RCC 7860 (cell line): ENCODE data around the gene AGPAT4.
"Not testable (repeated sequence)": the region's sequence is repeated elsewhere in the genome, so short reads cannot be mapped to it uniquely, and the experiment has no call there.

ENCODE experiments used
- DNase-seq: peaks from one replicate; pipeline ENCODE4 v3.0.0-alpha.2; 2015; ENCODE audit warnings: low spot score
- FAIRE-seq: peaks from 2 replicates; lab custom pipeline; 2012; peaks lifted over from hg19 to GRCh38; lab: Jason Lieb, UNC

AGPAT4 gene, protein sequence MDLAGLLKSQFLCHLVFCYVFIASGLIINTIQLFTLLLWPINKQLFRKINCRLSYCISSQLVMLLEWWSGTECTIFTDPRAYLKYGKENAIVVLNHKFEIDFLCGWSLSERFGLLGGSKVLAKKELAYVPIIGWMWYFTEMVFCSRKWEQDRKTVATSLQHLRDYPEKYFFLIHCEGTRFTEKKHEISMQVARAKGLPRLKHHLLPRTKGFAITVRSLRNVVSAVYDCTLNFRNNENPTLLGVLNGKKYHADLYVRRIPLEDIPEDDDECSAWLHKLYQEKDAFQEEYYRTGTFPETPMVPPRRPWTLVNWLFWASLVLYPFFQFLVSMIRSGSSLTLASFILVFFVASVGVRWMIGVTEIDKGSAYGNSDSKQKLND

GRCh38 chr6:161273752-161274487, at the start of gene AGPAT4:
AGPAT4 (minus strand) TSS chr6:161274061; CDS start chr6:161232213, 41,848 bp downstream.
- peak; percentile 94 for FAIRE-seq

GRCh38 chr6:161319231-161319630, 45.4 kb upstream of the AGPAT4 start:
- FAIRE-seq, result no peak
- DNase-seq, result no peak

More at GRCh38 chr6:161273752-161274487, at the start of gene AGPAT4:
- peak; percentile 95 for DNase-seq

DNA sequence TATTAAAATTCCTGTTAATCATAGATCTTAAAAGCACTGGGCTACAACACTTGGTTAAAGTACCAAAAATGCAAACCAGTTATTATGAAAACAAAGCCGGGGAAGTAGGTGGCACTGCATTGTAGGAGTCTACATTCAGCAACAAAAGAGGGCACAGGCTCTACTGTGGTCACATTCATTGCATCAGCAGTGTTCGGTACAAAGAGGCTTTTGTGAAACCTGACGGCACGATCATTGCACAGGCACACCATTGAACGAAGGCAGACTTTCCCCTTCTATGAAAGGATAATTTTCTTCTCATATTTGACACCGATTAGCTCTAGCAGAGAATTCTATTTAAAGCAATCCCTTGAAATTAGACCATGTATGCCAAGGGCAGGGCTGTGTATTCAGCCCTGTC, 44.6 kb upstream of the AGPAT4 start:
- DNase-seq (no peak), FAIRE-seq (no peak)

- DNase-seq (no peak), FAIRE-seq (no peak)
Observed at GRCh38 chr6:161316531-161316930, 42.7 kb upstream of the AGPAT4 start.

DNA sequence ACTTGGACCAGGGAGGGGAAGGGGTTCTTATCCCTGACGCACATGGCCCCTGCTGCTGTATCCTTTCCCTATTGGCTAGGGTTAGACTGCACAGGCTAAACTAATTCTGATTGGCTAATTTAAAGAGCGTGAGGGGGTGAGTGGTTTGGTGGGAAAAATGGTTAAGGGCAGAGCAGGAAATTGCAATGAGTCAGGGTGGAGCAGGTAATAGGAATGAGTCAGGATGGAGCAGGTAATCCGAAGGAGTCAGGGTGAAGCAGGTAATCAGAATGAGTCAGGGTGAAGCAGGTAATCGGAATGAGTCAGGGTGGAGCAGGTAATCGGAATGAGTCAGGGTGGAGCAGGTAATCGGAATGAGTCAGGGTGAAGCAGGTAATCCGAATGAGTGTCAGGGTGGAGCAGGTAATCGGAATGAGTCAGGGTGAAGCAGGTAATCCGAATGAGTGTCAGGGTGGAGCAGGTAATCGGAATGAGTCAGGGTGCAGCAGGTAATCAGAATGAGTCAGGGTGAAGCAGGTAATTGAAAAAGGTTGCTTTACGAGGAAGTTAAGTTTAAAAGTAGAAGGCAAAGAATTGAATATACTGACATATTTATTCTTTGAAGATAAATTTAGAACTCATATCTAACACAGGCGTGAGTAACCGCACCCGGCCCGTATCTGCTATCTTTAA, 41.5 kb upstream of the AGPAT4 start:
- FAIRE-seq, DNase-seq: not testable (repeated sequence)

DNA sequence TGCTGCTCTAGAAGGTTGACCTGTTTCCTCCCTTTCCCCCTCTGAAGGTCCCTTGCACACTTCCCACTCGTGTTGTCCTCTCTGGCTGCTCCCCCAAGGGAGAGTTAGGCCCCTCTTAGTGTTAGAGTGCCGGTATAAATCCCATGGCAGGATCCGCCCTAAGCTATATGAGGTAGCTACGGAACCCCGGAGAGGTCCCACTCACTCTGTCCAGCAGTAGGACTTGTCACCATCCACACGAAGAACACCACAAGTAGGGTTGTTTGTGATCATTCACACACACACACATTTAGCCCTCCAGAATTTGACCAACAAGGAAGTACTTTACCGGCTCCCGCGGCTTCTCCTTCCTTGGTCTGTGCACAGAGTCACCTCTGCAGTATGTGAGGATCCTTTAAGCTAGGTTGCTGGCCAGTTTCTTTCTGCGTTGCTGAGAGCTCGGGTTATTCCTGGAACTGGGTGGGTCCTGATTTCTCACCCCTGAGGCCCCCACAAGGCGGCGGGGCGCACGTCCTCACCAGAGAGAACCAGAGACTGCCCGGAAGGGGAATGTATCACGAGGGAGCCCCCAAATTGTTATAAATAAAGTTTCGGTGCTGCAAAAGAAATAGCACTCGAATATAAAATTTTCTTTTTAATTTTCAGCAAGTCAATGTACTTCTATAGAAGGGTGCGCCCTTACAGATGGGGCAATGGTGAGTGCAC, 40.8 kb upstream of the AGPAT4 start:
- not testable (repeated sequence) for FAIRE-seq, DNase-seq

DNA sequence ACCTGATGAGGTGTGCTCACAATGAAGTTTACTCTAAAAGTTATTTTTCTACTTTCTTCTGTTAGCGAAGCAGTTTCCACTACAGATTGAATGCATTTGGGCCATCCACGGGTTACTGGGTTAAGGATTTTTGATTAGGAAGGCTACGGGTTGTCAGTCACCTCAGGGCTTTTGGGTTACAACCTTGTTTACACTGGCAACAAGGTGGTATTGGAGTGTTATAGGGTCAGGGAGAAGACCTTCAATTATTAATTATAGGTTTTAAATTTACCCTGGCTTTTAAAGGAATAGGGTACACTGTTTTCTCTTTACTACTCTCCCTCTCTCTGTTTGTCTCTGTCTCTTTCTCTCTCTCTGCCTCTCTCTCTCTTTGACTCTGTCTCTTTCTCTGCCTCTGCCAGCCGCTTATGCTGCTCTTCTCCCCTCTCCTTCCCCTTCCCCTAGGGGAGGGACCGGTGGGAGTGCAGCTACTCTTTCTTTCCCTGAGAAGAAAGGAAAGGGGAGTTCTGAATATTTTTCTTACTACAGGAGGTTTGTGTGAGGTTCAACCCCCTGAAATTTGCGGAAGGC, 40.2 kb upstream of the AGPAT4 start:
- no peak for FAIRE-seq
- DNase-seq, result no peak

- not testable (repeated sequence) for DNase-seq, FAIRE-seq
Observed at GRCh38 chr6:161313475-161313874, 39.6 kb upstream of the AGPAT4 start.

GRCh38 chr6:161309774-161310173, 35.9 kb upstream of the AGPAT4 start:
- DNase-seq, FAIRE-seq: not testable (repeated sequence)

DNA sequence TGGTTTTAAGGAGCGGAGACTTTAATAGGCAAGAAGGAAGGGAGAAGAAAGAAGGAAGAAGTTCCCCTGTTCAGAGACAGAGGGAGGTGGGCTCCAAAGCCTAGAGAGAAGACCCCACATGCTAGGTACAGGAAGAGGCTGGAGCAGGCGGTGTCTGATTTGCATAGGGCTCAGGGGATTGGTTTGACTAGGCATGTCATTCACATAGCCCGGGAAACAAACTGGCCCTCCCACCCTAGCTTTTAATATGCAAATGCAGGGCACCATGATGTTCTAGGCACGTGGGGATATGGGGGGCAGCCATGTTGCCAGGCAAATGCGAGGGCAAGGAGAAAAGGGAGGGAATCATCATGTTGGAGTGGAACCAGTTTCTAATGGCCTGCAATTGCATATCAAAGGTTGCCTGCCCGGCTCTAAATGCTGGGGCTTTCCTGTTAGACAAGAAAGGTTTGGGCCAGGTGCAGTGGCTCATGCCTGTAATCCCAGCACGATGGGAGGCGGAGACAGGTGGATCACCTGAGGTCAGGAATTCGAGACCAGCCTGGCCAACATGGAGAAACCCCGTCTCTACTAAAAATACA, 34.3 kb upstream of the AGPAT4 start:
- FAIRE-seq (no peak), DNase-seq (no peak)

GRCh38 chr6:161305860-161306259, 32.0 kb upstream of the AGPAT4 start:
- no peak for FAIRE-seq

GRCh38 chr6:161303628-161304340, 29.9 kb upstream of the AGPAT4 start:
- DNase-seq (no peak), FAIRE-seq (no peak)

More at GRCh38 chr6:161305860-161306259, 32.0 kb upstream of the AGPAT4 start:
- DNase-seq, result no peak

DNA sequence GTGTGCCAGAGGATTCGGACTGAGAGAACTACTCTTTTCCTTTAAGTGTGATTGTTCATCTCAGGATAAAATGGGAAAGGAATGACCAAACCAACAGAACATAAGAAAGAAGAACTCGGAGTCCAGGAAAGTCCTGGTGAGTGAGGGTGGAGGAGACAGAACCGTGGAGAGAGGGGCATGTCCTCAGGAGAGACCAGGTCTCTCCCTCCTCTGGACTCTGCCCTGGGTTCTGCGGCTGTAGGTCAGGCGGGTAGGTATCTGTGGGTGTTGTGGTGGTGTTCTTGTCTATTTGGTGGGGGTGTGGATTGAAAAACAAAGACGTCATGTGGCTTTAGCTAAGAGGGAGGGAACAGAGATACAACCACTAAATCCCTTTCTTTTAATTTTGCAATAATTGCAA, 29.1 kb upstream of the AGPAT4 start:
- FAIRE-seq (no peak), DNase-seq (no peak)

- DNase-seq, result peak; percentile 48
- no peak for FAIRE-seq
Observed at GRCh38 chr6:161301338-161301737, 27.5 kb upstream of the AGPAT4 start.

DNA sequence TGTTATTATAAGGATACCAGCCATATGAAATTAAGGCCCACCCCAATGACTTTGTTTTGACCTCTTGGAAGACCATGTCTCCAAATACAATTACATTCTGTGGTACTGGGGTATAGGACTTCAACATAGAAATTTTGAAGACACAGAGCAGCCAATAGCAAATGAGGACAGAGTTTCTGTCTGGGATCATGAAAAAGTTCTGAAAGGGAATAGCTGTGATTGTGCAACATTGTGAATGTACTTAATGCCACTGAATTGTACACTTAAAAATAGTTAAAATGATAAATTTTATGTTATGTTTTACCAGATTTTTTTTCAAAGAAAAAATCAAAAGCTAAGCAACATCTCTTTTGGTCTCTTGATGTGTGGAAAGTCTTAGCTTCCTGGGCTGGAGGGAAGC, 27.0 kb upstream of the AGPAT4 start:
- FAIRE-seq (no peak), DNase-seq (no peak)

GRCh38 chr6:161299726-161300125, 25.9 kb upstream of the AGPAT4 start:
- no peak for DNase-seq
- no peak for FAIRE-seq

- DNase-seq, result no peak
- no peak for FAIRE-seq
Observed at GRCh38 chr6:161295784-161296183, 21.9 kb upstream of the AGPAT4 start.

DNA sequence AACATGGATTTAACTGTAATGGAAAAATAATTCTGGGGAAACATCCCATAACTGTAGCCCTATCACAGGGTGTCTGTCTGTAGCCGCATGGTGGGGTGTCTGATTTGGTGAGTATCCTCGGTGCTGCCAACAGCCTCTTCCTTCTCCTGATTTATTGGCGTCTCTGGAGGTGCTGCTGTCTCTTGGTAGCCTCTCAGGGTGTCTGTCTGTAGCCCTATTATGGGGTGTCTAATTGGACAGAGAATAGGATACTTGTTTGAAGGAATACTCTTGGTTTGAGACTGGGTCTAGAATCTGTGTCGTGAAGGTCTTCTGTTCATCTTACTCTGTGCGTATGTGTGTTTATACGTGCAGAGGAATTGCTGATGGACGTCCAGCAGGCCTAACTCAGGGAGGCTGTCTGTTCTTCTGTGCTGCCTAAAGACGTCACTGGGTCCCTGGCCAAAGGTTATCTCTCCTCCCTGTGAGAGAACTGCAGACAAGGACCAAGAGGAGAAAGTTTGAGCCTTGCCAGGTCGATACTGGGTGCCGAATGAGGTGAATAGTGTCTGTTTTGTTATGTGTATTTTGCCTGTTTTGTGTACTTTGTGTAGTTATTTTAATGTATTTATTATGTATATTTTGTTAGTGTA, 18.9 kb upstream of the AGPAT4 start:
- DNase-seq (no peak), FAIRE-seq (no peak)

DNA sequence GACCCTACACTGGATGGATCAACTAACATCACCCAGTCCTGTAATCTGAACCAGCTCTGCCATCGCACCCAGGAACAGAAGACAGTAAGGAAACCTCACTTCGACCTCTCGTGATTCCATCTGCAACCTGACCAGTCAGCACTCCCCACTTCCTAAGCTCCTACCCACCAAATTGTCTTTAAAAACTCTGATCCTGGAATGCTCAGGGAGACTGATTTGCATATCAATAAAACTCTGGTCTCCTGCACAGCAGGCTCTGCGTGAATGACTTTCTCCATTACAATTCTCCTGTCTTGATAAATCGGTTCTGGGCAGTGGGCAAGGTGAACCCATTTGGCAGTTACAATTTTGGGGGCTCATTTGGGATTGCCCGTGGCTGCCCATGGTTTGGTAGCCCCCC, 18.3 kb upstream of the AGPAT4 start:
- FAIRE-seq, result no peak
- no peak for DNase-seq
